Upper lobe of left lung (tissue), 4 donors: ENCODE measurements around the gene MED13L.

Experiments used
- POLR2A ChIP-seq, 4 donors: fragments of 450-650 bp; IDR thresholded peaks; one replicate each; pipeline ENCODE4 v1.5.1; 2016 to 2017; ENCODE audit warnings: antibody characterized with exemption in 4 of 4, mild to moderate bottlenecking in 2 of 4
- POLR2AphosphoS5 ChIP-seq, 2 donors: sonication (generic); formaldehyde crosslinking; IDR thresholded peaks; one replicate each; pipeline ENCODE4 v1.5.1; 2017; ENCODE audit warnings: antibody characterized with exemption in 2 of 2
- TF ChIP-seq, protein P1 (sequence below), 6 experiments: fragments of 450-650 bp in 4 of 6; fragments of 200-600 bp in 2 of 6; sonication (generic) in 2 of 6; IDR thresholded peaks; one replicate each; pipeline ENCODE4 v1.5.1; 2016 to 2019; ENCODE audit warnings: antibody characterized with exemption in 6 of 6

DNA sequence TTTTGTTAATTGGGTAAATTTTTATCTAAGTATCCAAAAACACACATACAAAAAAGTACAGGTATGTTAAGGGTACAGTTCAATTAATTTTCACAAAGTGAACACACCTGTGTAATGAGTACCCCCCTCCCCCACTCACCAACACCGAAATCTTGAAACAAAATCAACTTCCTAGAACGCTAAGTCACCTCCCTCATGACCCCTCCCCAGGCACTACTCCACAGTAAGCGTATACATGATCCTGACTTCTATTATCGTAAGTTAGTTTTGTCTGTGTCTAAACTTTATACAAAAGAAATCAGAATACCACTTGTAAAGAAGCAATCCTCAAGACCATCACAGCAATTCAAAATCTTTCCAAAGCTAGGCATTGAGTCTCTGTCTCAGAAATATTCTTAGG is 100.5 kb downstream of the MED13L start:
- TF ChIP-seq POLR2A (IDR thresholded peaks at IDR 0.05) (no peak), POLR2AphosphoS5 (IDR thresholded peaks at IDR 0.05) (no peak)
- TF ChIP-seq, protein P1, sequence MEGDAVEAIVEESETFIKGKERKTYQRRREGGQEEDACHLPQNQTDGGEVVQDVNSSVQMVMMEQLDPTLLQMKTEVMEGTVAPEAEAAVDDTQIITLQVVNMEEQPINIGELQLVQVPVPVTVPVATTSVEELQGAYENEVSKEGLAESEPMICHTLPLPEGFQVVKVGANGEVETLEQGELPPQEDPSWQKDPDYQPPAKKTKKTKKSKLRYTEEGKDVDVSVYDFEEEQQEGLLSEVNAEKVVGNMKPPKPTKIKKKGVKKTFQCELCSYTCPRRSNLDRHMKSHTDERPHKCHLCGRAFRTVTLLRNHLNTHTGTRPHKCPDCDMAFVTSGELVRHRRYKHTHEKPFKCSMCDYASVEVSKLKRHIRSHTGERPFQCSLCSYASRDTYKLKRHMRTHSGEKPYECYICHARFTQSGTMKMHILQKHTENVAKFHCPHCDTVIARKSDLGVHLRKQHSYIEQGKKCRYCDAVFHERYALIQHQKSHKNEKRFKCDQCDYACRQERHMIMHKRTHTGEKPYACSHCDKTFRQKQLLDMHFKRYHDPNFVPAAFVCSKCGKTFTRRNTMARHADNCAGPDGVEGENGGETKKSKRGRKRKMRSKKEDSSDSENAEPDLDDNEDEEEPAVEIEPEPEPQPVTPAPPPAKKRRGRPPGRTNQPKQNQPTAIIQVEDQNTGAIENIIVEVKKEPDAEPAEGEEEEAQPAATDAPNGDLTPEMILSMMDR (IDR thresholded peaks at IDR 0.05) = no peak
